ENCODE data around the gene CFAP97D2.
"Not testable (repeated sequence)": the region's sequence is repeated elsewhere in the genome, so short reads cannot be mapped to it uniquely, and the experiment has no call there.

Gene CFAP97D2

GRCh38 chr13:114244637-114245036 is 65.6 kb downstream of the CFAP97D2 start:
- no peak overlapping the region for H2AFZ ChIP-seq (ENCODE audit: low read length)
- H3K27me3 ChIP-seq (replicated peaks; ENCODE audit: insufficient read depth, low read length), result no peaks in the 10 kb centered on the region
- no peaks in the 10 kb centered on the region for H3F3A ChIP-seq (ENCODE audit: insufficient read depth, low read length)
- peaks cover 51% of the 10 kb centered on the region for H3K79me2 ChIP-seq (ENCODE audit: low read length)
- no peak for TF ChIP-seq CTCF (IDR thresholded peaks at IDR 0.05; ENCODE audit: low read length)
- no peak for TF ChIP-seq EZH2phosphoT487 (IDR thresholded peaks at IDR 0.05; ENCODE audit: low read length)
- no peak for TF ChIP-seq EZH2 (optimal IDR thresholded peaks at IDR 0.05; ENCODE audit: low read depth, low read length)
- H3K4me3 ChIP-seq (ENCODE audit: low read length), result no peak overlapping the region
- H3K9ac ChIP-seq (ENCODE audit: low read length), result no peak overlapping the region
- no peak overlapping the region for H3K27ac ChIP-seq (ENCODE audit: low read length)
- no peaks in the 10 kb centered on the region for H3K9me3 ChIP-seq (replicated peaks; ENCODE audit: insufficient read depth, low read length)
- H3K4me1 ChIP-seq (ENCODE audit: low read length), result no peaks in the 10 kb centered on the region
- no peaks in the 10 kb centered on the region for H4K20me1 ChIP-seq (ENCODE audit: insufficient read depth, low read length)
- H3K36me3 ChIP-seq (replicated peaks; ENCODE audit: insufficient read depth, low read length), result peaks cover 38% of the 10 kb centered on the region
- DNase-seq, result no peak
- no peak overlapping the region for H3K4me2 ChIP-seq (ENCODE audit: low read depth, low read length)
- no peaks in the 10 kb centered on the region for H3K9me2 ChIP-seq (replicated peaks; ENCODE audit: insufficient read depth, low read length)

- no peaks in the 10 kb centered on the region for H3K27me3 ChIP-seq (replicated peaks; ENCODE audit: insufficient read depth, low read length)
- H3K9ac ChIP-seq (ENCODE audit: low read length), result no peak overlapping the region
- no peaks in the 10 kb centered on the region for H3K9me3 ChIP-seq (replicated peaks; ENCODE audit: insufficient read depth, low read length)
- TF ChIP-seq EZH2phosphoT487 (IDR thresholded peaks at IDR 0.05; ENCODE audit: low read length), result no peak
- no peak for TF ChIP-seq EZH2 (optimal IDR thresholded peaks at IDR 0.05; ENCODE audit: low read depth, low read length)
- no peak for TF ChIP-seq CTCF (IDR thresholded peaks at IDR 0.05; ENCODE audit: low read length)
- H3K4me3 ChIP-seq (ENCODE audit: low read length), result no peak overlapping the region
- no peaks in the 10 kb centered on the region for H3K4me1 ChIP-seq (ENCODE audit: low read length)
- H3K9me2 ChIP-seq (replicated peaks; ENCODE audit: insufficient read depth, low read length), result no peaks in the 10 kb centered on the region
- no peak overlapping the region for H2AFZ ChIP-seq (ENCODE audit: low read length)
- no peak for DNase-seq
- no peak overlapping the region for H3K4me2 ChIP-seq (ENCODE audit: low read depth, low read length)
- peaks cover 43% of the 10 kb centered on the region for H3K79me2 ChIP-seq (ENCODE audit: low read length)
- peaks cover 40% of the 10 kb centered on the region; the same call in 1 of the 2 replicates for H3K36me3 ChIP-seq (replicated peaks; ENCODE audit: insufficient read depth, low read length)
- no peaks in the 10 kb centered on the region for H4K20me1 ChIP-seq (ENCODE audit: insufficient read depth, low read length)
- no peak overlapping the region for H3K27ac ChIP-seq (ENCODE audit: low read length)
- H3F3A ChIP-seq (ENCODE audit: insufficient read depth, low read length), result no peaks in the 10 kb centered on the region
Measured at GRCh38 chr13:114248011-114248410, 69.0 kb downstream of the CFAP97D2 start.

- no peak for DNase-seq
Measured at GRCh38 chr13:114249077-114249476, 70.0 kb downstream of the CFAP97D2 start.

GRCh38 chr13:114251639-114252440 is 72.8 kb downstream of the CFAP97D2 start:
- H3K9me3 ChIP-seq (replicated peaks; ENCODE audit: insufficient read depth, low read length); H2AFZ ChIP-seq (ENCODE audit: low read length); H3F3A ChIP-seq (ENCODE audit: insufficient read depth, low read length); H3K9ac ChIP-seq (ENCODE audit: low read length); H3K4me3 ChIP-seq (ENCODE audit: low read length); H3K9me2 ChIP-seq (replicated peaks; ENCODE audit: insufficient read depth, low read length); H4K20me1 ChIP-seq (ENCODE audit: insufficient read depth, low read length); H3K4me2 ChIP-seq (ENCODE audit: low read depth, low read length); DNase-seq; H3K27me3 ChIP-seq (replicated peaks; ENCODE audit: insufficient read depth, low read length); H3K27ac ChIP-seq (ENCODE audit: low read length); H3K4me1 ChIP-seq (ENCODE audit: low read length): not testable (repeated sequence)
- Histone ChIP-seq H3K36me3 (replicated peaks; ENCODE audit: insufficient read depth, low read length) (peaks cover 21% of the 10 kb centered on the region; the same call in 1 of the 2 replicates), H3K79me2 (ENCODE audit: low read length) (peaks cover 55% of the 10 kb centered on the region)

More at GRCh38 chr13:114249077-114249476, 70.0 kb downstream of the CFAP97D2 start:
- Histone ChIP-seq H4K20me1 (ENCODE audit: insufficient read depth, low read length) (no peaks in the 10 kb centered on the region; the same call in 1 of the 2 replicates), H3K27ac (ENCODE audit: low read length) (no peak overlapping the region), H2AFZ (ENCODE audit: low read length) (no peak overlapping the region), H3K9me3 (replicated peaks; ENCODE audit: insufficient read depth, low read length) (no peaks in the 10 kb centered on the region), H3K4me3 (ENCODE audit: low read length) (no peak overlapping the region), H3F3A (ENCODE audit: insufficient read depth, low read length) (no peaks in the 10 kb centered on the region), H3K4me1 (ENCODE audit: low read length) (no peaks in the 10 kb centered on the region), H3K27me3 (replicated peaks; ENCODE audit: insufficient read depth, low read length) (no peaks in the 10 kb centered on the region), H3K36me3 (replicated peaks; ENCODE audit: insufficient read depth, low read length) (peaks cover 36% of the 10 kb centered on the region; the same call in 1 of the 2 replicates), H3K9ac (ENCODE audit: low read length) (no peak overlapping the region), H3K79me2 (ENCODE audit: low read length) (peaks cover 40% of the 10 kb centered on the region), H3K9me2 (replicated peaks; ENCODE audit: insufficient read depth, low read length) (no peaks in the 10 kb centered on the region), H3K4me2 (ENCODE audit: low read depth, low read length) (no peak overlapping the region)
- TF ChIP-seq EZH2 (optimal IDR thresholded peaks at IDR 0.05; ENCODE audit: low read depth, low read length) (no peak), EZH2phosphoT487 (IDR thresholded peaks at IDR 0.05; ENCODE audit: low read length) (no peak), CTCF (IDR thresholded peaks at IDR 0.05; ENCODE audit: low read length) (no peak)
